Measurements from ENCODE around the gene CATSPERD. TPM values are rescaled to one million over a fixed set of nuclear protein-coding genes. Genes with fewer than 3 reads are reported as not detected.

CATSPERD gene
- total and polyA plus RNA-seq, 9 of the 15 experiments (the other 6 are each of a cell fraction or from before 2014, with no cell fraction given): not detected

DNA sequence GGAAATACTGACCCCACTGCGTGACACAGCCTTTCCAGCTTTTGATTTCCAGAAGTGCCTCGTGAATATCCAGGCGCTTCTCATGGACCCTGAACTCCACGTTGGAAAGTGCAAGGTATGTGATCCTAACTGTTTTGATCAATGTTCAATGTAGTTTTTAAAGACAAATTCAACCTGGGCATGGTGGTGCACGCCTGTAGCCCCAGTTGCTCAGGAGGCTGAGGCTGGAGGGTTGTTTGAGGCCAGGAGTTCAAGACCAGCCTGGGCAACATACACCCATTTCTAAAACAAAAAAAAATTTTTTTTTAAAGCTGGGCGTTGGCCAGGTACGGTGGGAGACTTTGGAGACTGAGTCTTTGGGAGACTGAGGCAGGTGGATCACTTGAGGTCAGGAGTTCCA lies 31.3 kb downstream of the CATSPERD start:
- Histone ChIP-seq H4K20me1 (replicated peaks; ENCODE audit: control insufficient read depth, insufficient read depth, low read length) (no peaks in the 10 kb centered on the region), H3K4me3 (no peak overlapping the region), H3K79me2 (ENCODE audit: control insufficient read depth, insufficient read depth, low read length) (no peaks in the 10 kb centered on the region), H3K9me3 (replicated peaks; ENCODE audit: control insufficient read depth, insufficient read depth, low read depth, low read length) (no peaks in the 10 kb centered on the region), H3K9ac (ENCODE audit: insufficient read depth in 1 of 2, low read depth in 2 of 2, low read length in 2 of 2) (no peak overlapping the region), H3K27me3 (ENCODE audit: control insufficient read depth in 2 of 2, insufficient read depth in 2 of 2, low read length in 2 of 2) (peaks cover 16 to 36% of the 10 kb centered on the region in 2 experiments; a peak in 3 of 5 replicates), H3K4me2 (ENCODE audit: insufficient read depth, low read length) (no peak overlapping the region), H3K36me3 (ENCODE audit: control insufficient read depth, insufficient read depth, low read length) (no peaks in the 10 kb centered on the region), H3K9me1 (ENCODE audit: control insufficient read depth, insufficient read depth, low read length) (no peaks in the 10 kb centered on the region), H3K4me1 (replicated peaks in 1 of 2; ENCODE audit: control insufficient read depth in 2 of 2, insufficient read depth in 2 of 2, low read length in 2 of 2) (no peaks in the 10 kb centered on the region; a peak in 1 of 5 replicates), H3K27ac (ENCODE audit: extremely low read depth, low read depth, low read length) (no peak overlapping the region), H2AFZ (ENCODE audit: low read depth, low read length) (no peak overlapping the region)
- DNase-seq (ENCODE audit: extremely low read depth in 1 of 4, low spot score in 3 of 4): no peak
- no peak for TF ChIP-seq TCF7 (IDR thresholded peaks at IDR 0.05; ENCODE audit: borderline replicate concordance)
- TF ChIP-seq STAG1 (CRISPR knock-in tag; IDR thresholded peaks at IDR 0.05; ENCODE audit: borderline replicate concordance): no peak
- no peak for TF ChIP-seq JUN (IDR thresholded peaks at IDR 0.05; ENCODE audit: borderline replicate concordance, low read depth, low read length)
- no peak for TF ChIP-seq JUN (CRISPR knock-in tag; IDR thresholded peaks at IDR 0.05; ENCODE audit: borderline replicate concordance)
- no peak for TF ChIP-seq ZNF224 (CRISPR knock-in tag; IDR thresholded peaks at IDR 0.05)
- no peak for TF ChIP-seq FOXA1 (IDR thresholded peaks at IDR 0.05; ENCODE audit: borderline replicate concordance)
- TF ChIP-seq ZNF239 (CRISPR knock-in tag; IDR thresholded peaks at IDR 0.05): no peak
- TF ChIP-seq ZBTB5 (IDR thresholded peaks at IDR 0.05): no peak
- TF ChIP-seq THAP7 (CRISPR knock-in tag; IDR thresholded peaks at IDR 0.05): no peak
- no peak for TF ChIP-seq ZFP1 (CRISPR knock-in tag; IDR thresholded peaks at IDR 0.05)
- TF ChIP-seq, protein P1, sequence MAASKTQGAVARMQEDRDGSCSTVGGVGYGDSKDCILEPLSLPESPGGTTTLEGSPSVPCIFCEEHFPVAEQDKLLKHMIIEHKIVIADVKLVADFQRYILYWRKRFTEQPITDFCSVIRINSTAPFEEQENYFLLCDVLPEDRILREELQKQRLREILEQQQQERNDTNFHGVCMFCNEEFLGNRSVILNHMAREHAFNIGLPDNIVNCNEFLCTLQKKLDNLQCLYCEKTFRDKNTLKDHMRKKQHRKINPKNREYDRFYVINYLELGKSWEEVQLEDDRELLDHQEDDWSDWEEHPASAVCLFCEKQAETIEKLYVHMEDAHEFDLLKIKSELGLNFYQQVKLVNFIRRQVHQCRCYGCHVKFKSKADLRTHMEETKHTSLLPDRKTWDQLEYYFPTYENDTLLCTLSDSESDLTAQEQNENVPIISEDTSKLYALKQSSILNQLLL (CRISPR knock-in tag; IDR thresholded peaks at IDR 0.05; ENCODE audit: borderline replicate concordance): no peak
- no peak for TF ChIP-seq ZC3H4 (CRISPR knock-in tag; IDR thresholded peaks at IDR 0.05; ENCODE audit: borderline replicate concordance)
- no peak for TF ChIP-seq GATAD2B (IDR thresholded peaks at IDR 0.05; ENCODE audit: borderline replicate concordance)
- TF ChIP-seq ZKSCAN1 (IDR thresholded peaks at IDR 0.05; ENCODE audit: low read depth, low read length): no peak
- no peak for TF ChIP-seq HOXB6 (CRISPR knock-in tag; IDR thresholded peaks at IDR 0.05; ENCODE audit: borderline replicate concordance)
- no peak for TF ChIP-seq ZNF124 (CRISPR knock-in tag; IDR thresholded peaks at IDR 0.05)
- TF ChIP-seq MYC (IDR thresholded peaks at IDR 0.05; ENCODE audit: low read depth, low read length): no peak
- no peak for TF ChIP-seq MYC (CRISPR knock-in tag; IDR thresholded peaks at IDR 0.05; ENCODE audit: borderline replicate concordance, low read depth)
- no peak for TF ChIP-seq TFAM (CRISPR knock-in tag; conservative IDR thresholded peaks at IDR 0.05)
- ATAC-seq: no peak
- CTCF ChIA-PET (ENCODE audit: low intra/inter-chr PET ratio): no interaction called here
- BruUV-seq (replicated peaks): no TSS peak
- WGBS (ENCODE audit: insufficient coverage, low coverage, missing lambda C conversion rate): 33% methylated on average over 7 of the region's 7 CpGs
- in situ Hi-C loops (cut with MboI) (no loop called here), intact Hi-C loops (cut with micrococcal nuclease) (no loop called here)
- FAIRE-seq: no peak
- POLR2A ChIA-PET: no interaction called here

All from K562 (cell line).